Measurements from ENCODE around the gene STIM2. TPM values are rescaled to one million over a fixed set of nuclear protein-coding genes. Genes with fewer than 3 reads are reported as not detected.
A peak's percentile ranks its signal among the peaks of the same experiment; 100 is the strongest.

STIM2 gene
- total and polyA plus RNA-seq, 2 of the 4 experiments (the other 2 are of a cell fraction), result 16.1 to 27.6 TPM

DNA sequence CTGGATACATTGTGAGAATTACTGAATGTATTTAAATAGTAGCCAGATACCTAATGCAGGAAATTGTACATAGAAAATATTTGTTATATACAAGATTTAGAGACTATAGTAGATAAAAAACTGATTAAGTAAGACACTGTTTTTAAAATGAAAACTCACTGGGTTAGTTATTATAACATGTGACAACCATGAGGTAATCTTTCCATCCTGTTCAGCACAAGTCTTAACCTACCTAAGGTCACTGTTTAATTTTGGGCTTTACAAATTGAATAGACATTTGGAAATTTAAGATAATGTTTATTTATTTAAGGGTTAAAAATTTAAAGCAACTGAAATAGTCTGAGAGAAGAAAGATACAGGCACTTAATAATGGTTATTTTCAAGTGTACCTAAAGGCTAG, 102.1 kb downstream of the STIM2 start:
- H2BK20ac ChIP-seq (ENCODE audit: low read depth, low read length), result no peak overlapping the region
- CTCF ChIA-PET, result no interaction called here
- BruUV-seq (replicated peaks), result no TSS peak
- no peak overlapping the region for H2BK5ac ChIP-seq (ENCODE audit: low read depth, low read length, poor library complexity, severe bottlenecking)
- no peak overlapping the region for H4K91ac ChIP-seq (ENCODE audit: insufficient read depth, low read depth, low read length)
- H3K4me1 ChIP-seq (ENCODE audit: control insufficient read depth, insufficient read depth, low read length), result peaks cover 4% of the 10 kb centered on the region; the same call in 1 of the 2 replicates
- intact Hi-C loops (cut with micrococcal nuclease) (no loop called here), in situ Hi-C loops (cut with MboI; ENCODE audit: low sequenced_read_pairs) (no loop called here), dilution Hi-C loops (cut with HindIII; ENCODE audit: low sequenced_read_pairs, unreplicated experiment) (no loop called here)
- H3K9ac ChIP-seq (ENCODE audit: low read depth, low read length), result no peak overlapping the region
- POLR2A ChIA-PET (ENCODE audit: unreplicated experiment), result no interaction called here
- H2BK120ac ChIP-seq (ENCODE audit: low read depth, low read length), result no peak overlapping the region
- H2AK9ac ChIP-seq (replicated peaks; ENCODE audit: low read depth, low read length, poor library complexity), result no peak overlapping the region
- H3K4me2 ChIP-seq (ENCODE audit: low read depth, low read length), result no peak overlapping the region
- no peak for TF ChIP-seq CHD1 (IDR thresholded peaks at IDR 0.05; ENCODE audit: low read depth, low read length)
- TF ChIP-seq BHLHE40 (IDR thresholded peaks at IDR 0.05; ENCODE audit: low read depth, low read length), result no peak
- TF ChIP-seq, protein P1, sequence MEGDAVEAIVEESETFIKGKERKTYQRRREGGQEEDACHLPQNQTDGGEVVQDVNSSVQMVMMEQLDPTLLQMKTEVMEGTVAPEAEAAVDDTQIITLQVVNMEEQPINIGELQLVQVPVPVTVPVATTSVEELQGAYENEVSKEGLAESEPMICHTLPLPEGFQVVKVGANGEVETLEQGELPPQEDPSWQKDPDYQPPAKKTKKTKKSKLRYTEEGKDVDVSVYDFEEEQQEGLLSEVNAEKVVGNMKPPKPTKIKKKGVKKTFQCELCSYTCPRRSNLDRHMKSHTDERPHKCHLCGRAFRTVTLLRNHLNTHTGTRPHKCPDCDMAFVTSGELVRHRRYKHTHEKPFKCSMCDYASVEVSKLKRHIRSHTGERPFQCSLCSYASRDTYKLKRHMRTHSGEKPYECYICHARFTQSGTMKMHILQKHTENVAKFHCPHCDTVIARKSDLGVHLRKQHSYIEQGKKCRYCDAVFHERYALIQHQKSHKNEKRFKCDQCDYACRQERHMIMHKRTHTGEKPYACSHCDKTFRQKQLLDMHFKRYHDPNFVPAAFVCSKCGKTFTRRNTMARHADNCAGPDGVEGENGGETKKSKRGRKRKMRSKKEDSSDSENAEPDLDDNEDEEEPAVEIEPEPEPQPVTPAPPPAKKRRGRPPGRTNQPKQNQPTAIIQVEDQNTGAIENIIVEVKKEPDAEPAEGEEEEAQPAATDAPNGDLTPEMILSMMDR (conservative IDR thresholded peaks at IDR 0.05; ENCODE audit: low read depth, low read length), result no peak
- TF ChIP-seq NFE2L2 (IDR thresholded peaks at IDR 0.05; ENCODE audit: low read depth, low read length), result no peak
- TF ChIP-seq POLR2A (IDR thresholded peaks at IDR 0.05; ENCODE audit: low read depth, low read length), result no peak
- TF ChIP-seq MAFK (IDR thresholded peaks at IDR 0.05; ENCODE audit: low read depth, low read length), result no peak
- H3K27ac ChIP-seq (ENCODE audit: insufficient read depth, low read length), result no peak overlapping the region
- peaks cover 3% of the 10 kb centered on the region; the same call in 1 of the 2 replicates for H3K9me1 ChIP-seq (ENCODE audit: insufficient read depth, low read length)
- H3K14ac ChIP-seq (replicated peaks; ENCODE audit: low read depth, low read length), result no peak overlapping the region
- no peaks in the 10 kb centered on the region for H3K9me3 ChIP-seq (ENCODE audit: control insufficient read depth, insufficient read depth, low read length)
- H2AFZ ChIP-seq (replicated peaks; ENCODE audit: low read length, poor library complexity), result no peak overlapping the region
- H3K79me1 ChIP-seq (ENCODE audit: low read depth in 1 of 2, low read length in 2 of 2), result no peaks in the 10 kb centered on the region; a peak in 1 of 4 replicates
- no peak overlapping the region for H3K4ac ChIP-seq (ENCODE audit: low read depth, low read length)
- ATAC-seq (ENCODE audit: low read depth) (no peak), DNase-seq (peak; percentile 43)
- H2BK15ac ChIP-seq (ENCODE audit: low read depth, low read length), result no peak overlapping the region
- no peaks in the 10 kb centered on the region for H3K36me3 ChIP-seq (ENCODE audit: control insufficient read depth, insufficient read depth, low read length)
- H4K8ac ChIP-seq (ENCODE audit: low read depth in 2 of 2, low read length in 2 of 2), result no peak overlapping the region
- H2AK5ac ChIP-seq (ENCODE audit: low read depth, low read length), result no peak overlapping the region
- no peak overlapping the region for H4K5ac ChIP-seq (ENCODE audit: low read depth, low read length)
- no peak overlapping the region for H3K56ac ChIP-seq (ENCODE audit: extremely low read depth, insufficient read depth, low read length)
- H3K4me3 ChIP-seq (ENCODE audit: insufficient read depth, low read depth, low read length), result no peak overlapping the region
- H3K18ac ChIP-seq (ENCODE audit: low read depth, low read length), result no peak overlapping the region
- H3K27me3 ChIP-seq (ENCODE audit: control insufficient read depth, insufficient read depth, low read length), result no peaks in the 10 kb centered on the region
- no peaks in the 10 kb centered on the region; the same call in 1 of the 2 replicates for H4K20me1 ChIP-seq (ENCODE audit: insufficient read depth, low read length)
- no peak overlapping the region for H3K23ac ChIP-seq (ENCODE audit: low read depth, low read length)
